Measurements from ENCODE around the gene NUFIP1. TPM values are rescaled to one million over a fixed set of nuclear protein-coding genes. Genes with fewer than 3 reads are reported as not detected.

The NUFIP1 gene
- total and polyA plus RNA-seq, 2 donors (not counting 3 experiments of a cell fraction or from before 2014, with no cell fraction given), result 1.4 to 6.9 TPM

DNA sequence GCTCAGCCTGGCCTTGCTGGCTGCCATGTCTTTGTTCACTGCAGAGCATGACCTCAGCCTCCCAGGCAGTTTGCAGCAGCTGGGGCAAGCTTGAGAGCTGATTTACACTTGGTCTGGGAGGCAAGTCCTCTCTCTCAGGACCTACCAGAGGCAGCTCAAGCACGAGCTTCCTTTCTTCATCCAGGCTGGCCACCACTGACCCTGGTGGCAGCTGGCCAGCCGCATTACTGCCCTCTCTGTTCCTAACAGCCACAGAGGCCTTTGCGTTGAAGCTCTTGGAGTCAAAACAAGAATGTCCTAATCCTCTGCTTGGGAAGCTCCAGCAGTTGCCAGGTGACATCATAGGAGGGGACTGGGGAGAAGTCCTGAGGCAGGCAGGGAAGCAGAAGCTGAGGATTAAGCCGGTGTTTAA is 85.7 kb downstream of the NUFIP1 start:
- CTCF ChIA-PET, result interaction anchor here (2.7 kb wide), 1 partner anchor 11 kb away, joined by 8 read pairs; no protein-coding TSS in a partner anchor
- no peak for DNase-seq (ENCODE audit: low read depth, low spot score)
- POLR2A ChIA-PET, result no interaction called here
- no peak overlapping the region for H2AFZ ChIP-seq (ENCODE audit: low read depth, low read length)
- intact Hi-C loops (cut with micrococcal nuclease) (no loop called here), dilution Hi-C loops (cut with MboI; ENCODE audit: extremely low pct_ligation_motif_present, low sequenced_read_pairs) (no loop called here)
- no peak overlapping the region for H3K27ac ChIP-seq (ENCODE audit: insufficient read depth, low read depth, low read length)
- no peaks in the 10 kb centered on the region for H3K9me3 ChIP-seq (replicated peaks; ENCODE audit: control insufficient read depth, insufficient read depth, low read length)
- no peaks in the 10 kb centered on the region for H3K27me3 ChIP-seq (ENCODE audit: control insufficient read depth in 2 of 2, insufficient read depth in 2 of 2, low read length in 2 of 2)
- no peak overlapping the region for H3K4me2 ChIP-seq (ENCODE audit: insufficient read depth, low read length)
- FAIRE-seq, result no peak
- no peak for TF ChIP-seq GATA2 (IDR thresholded peaks at IDR 0.05; ENCODE audit: insufficient read depth, insufficient read length, low read depth, low read length)
- TF ChIP-seq EZH2 (IDR thresholded peaks at IDR 0.05; ENCODE audit: borderline replicate concordance, low read depth, low read length, severe bottlenecking), result no peak
- no peak for TF ChIP-seq MYC (IDR thresholded peaks at IDR 0.05; ENCODE audit: low read depth, low read length)
- no peak for TF ChIP-seq FOS (IDR thresholded peaks at IDR 0.05; ENCODE audit: borderline replicate concordance, insufficient read depth, low read length)
- TF ChIP-seq POLR2AphosphoS5 (IDR thresholded peaks at IDR 0.05; ENCODE audit: insufficient read depth, low read depth, low read length), result no peak
- TF ChIP-seq JUN (IDR thresholded peaks at IDR 0.05; ENCODE audit: borderline replicate concordance, insufficient read depth, insufficient read length, low read depth), result no peak
- TF ChIP-seq, protein P1, sequence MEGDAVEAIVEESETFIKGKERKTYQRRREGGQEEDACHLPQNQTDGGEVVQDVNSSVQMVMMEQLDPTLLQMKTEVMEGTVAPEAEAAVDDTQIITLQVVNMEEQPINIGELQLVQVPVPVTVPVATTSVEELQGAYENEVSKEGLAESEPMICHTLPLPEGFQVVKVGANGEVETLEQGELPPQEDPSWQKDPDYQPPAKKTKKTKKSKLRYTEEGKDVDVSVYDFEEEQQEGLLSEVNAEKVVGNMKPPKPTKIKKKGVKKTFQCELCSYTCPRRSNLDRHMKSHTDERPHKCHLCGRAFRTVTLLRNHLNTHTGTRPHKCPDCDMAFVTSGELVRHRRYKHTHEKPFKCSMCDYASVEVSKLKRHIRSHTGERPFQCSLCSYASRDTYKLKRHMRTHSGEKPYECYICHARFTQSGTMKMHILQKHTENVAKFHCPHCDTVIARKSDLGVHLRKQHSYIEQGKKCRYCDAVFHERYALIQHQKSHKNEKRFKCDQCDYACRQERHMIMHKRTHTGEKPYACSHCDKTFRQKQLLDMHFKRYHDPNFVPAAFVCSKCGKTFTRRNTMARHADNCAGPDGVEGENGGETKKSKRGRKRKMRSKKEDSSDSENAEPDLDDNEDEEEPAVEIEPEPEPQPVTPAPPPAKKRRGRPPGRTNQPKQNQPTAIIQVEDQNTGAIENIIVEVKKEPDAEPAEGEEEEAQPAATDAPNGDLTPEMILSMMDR (IDR thresholded peaks at IDR 0.05; ENCODE audit: extremely low read depth in 1 of 2, insufficient read depth in 1 of 2, low read depth in 1 of 2, low read length in 2 of 2), result no peak
- no peak for TF ChIP-seq POLR2A (IDR thresholded peaks at IDR 0.05; ENCODE audit: low read depth, low read length)
- TF ChIP-seq, protein P2, sequence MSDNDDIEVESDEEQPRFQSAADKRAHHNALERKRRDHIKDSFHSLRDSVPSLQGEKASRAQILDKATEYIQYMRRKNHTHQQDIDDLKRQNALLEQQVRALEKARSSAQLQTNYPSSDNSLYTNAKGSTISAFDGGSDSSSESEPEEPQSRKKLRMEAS (IDR thresholded peaks at IDR 0.05; ENCODE audit: insufficient read depth, insufficient read length), result no peak
- no peaks in the 10 kb centered on the region for H3K79me2 ChIP-seq (ENCODE audit: control insufficient read depth, insufficient read depth, low read length)
- H3K9ac ChIP-seq (replicated peaks; ENCODE audit: extremely low read depth, insufficient read depth, low read length), result no peak overlapping the region
- H3K4me1 ChIP-seq (ENCODE audit: control insufficient read depth, extremely low read depth, insufficient read depth, low read length), result no peaks in the 10 kb centered on the region
- no peak overlapping the region for H3K4me3 ChIP-seq (replicated peaks in 1 of 3; ENCODE audit: insufficient read depth in 1 of 3, low read depth in 1 of 3, low read length in 3 of 3)
- H3K36me3 ChIP-seq (ENCODE audit: control insufficient read depth in 2 of 2, extremely low read depth in 1 of 2, insufficient read depth in 2 of 2, low read length in 2 of 2), result no peaks in the 10 kb centered on the region
- no peaks in the 10 kb centered on the region for H4K20me1 ChIP-seq (replicated peaks; ENCODE audit: control insufficient read depth, extremely low read depth, insufficient read depth, low read length)
- H3K9me1 ChIP-seq (replicated peaks; ENCODE audit: control insufficient read depth, extremely low read depth, insufficient read depth, low read length), result no peaks in the 10 kb centered on the region
- no TSS peak for BruUV-seq (replicated peaks)

All from endothelial cell of umbilical vein (primary cell).